ENCODE data around the gene COL24A1. TPM values are rescaled to one million over a fixed set of nuclear protein-coding genes. Genes with fewer than 3 reads are reported as not detected.

COL24A1 gene
- total RNA-seq, 1 experiment from 2014 or later = not detected

GRCh38 chr1:86146566-86146965, 10.0 kb downstream of the COL24A1 start:
- no peak overlapping the region for H3K4me3 ChIP-seq (replicated peaks in 1 of 2; ENCODE audit: low read depth in 1 of 2, low read length in 2 of 2)
- DNase-seq (ENCODE audit: low read depth, low spot score) (no peak), ATAC-seq (no peak)
- TF ChIP-seq, protein P1, sequence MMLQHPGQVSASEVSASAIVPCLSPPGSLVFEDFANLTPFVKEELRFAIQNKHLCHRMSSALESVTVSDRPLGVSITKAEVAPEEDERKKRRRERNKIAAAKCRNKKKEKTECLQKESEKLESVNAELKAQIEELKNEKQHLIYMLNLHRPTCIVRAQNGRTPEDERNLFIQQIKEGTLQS (IDR thresholded peaks at IDR 0.05) = no peak
- TF ChIP-seq SRF (IDR thresholded peaks at IDR 0.05; ENCODE audit: low read depth) = no peak
- 0 out of 2 replicates have a peak, but pooled peaks have one; percentile 4 for TF ChIP-seq RAD21 (IDR thresholded peaks at IDR 0.05; ENCODE audit: low read depth)
- TF ChIP-seq, protein P2, sequence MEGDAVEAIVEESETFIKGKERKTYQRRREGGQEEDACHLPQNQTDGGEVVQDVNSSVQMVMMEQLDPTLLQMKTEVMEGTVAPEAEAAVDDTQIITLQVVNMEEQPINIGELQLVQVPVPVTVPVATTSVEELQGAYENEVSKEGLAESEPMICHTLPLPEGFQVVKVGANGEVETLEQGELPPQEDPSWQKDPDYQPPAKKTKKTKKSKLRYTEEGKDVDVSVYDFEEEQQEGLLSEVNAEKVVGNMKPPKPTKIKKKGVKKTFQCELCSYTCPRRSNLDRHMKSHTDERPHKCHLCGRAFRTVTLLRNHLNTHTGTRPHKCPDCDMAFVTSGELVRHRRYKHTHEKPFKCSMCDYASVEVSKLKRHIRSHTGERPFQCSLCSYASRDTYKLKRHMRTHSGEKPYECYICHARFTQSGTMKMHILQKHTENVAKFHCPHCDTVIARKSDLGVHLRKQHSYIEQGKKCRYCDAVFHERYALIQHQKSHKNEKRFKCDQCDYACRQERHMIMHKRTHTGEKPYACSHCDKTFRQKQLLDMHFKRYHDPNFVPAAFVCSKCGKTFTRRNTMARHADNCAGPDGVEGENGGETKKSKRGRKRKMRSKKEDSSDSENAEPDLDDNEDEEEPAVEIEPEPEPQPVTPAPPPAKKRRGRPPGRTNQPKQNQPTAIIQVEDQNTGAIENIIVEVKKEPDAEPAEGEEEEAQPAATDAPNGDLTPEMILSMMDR (IDR thresholded peaks at IDR 0.05 in 2 of 3, conservative IDR thresholded peaks at IDR 0.05 in 1 of 3; ENCODE audit: borderline replicate concordance in 1 of 3, insufficient read depth in 1 of 3, low read depth in 2 of 3, low read length in 2 of 3) = peak in 1 of 3 experiments; percentile 30; a peak in 1 of 6 replicates
- H3K27ac ChIP-seq (ENCODE audit: low read depth, low read length) = no peak overlapping the region
- no TSS peak for BruUV-seq (replicated peaks)
- RAD21 ChIA-PET (ENCODE audit: low non-redundant PET in 1 of 2, low total read pairs in 2 of 2, uncharacterized antibody in 2 of 2, unreplicated experiment in 2 of 2) = no interaction called here
- H3K9me2 ChIP-seq (ENCODE audit: insufficient read depth) = no peaks in the 10 kb centered on the region
- no peaks in the 10 kb centered on the region for H3K9me3 ChIP-seq (ENCODE audit: control insufficient read depth in 1 of 2, insufficient read depth in 1 of 2, low read depth in 1 of 2, low read length in 2 of 2)
- intact Hi-C loops (cut with micrococcal nuclease) = no loop called here
- no peak overlapping the region for H2AFZ ChIP-seq (ENCODE audit: low read depth, low read length, poor library complexity, severe bottlenecking)
- no peaks in the 10 kb centered on the region for H3K79me2 ChIP-seq (ENCODE audit: insufficient read depth, low read length)
- no peak overlapping the region for H3K4me2 ChIP-seq (ENCODE audit: low read length)
- no peaks in the 10 kb centered on the region for H3K4me1 ChIP-seq (ENCODE audit: control insufficient read depth in 1 of 2, insufficient read depth in 2 of 2, low read length in 2 of 2)
- H3K36me3 ChIP-seq (ENCODE audit: control insufficient read depth in 1 of 2, insufficient read depth in 2 of 2, low read length in 2 of 2) = no peaks in the 10 kb centered on the region
- POLR2A ChIA-PET = no interaction called here
- H3K27me3 ChIP-seq (ENCODE audit: insufficient read depth, low read length) = no peaks in the 10 kb centered on the region
- H4K20me1 ChIP-seq (ENCODE audit: insufficient read depth) = no peaks in the 10 kb centered on the region
- no peak overlapping the region for H3K9ac ChIP-seq (ENCODE audit: low read length)
- CTCF ChIA-PET = interaction anchor here (1.0 kb wide), 1 partner anchor 128 kb away, joined by 3 read pairs; no protein-coding TSS in a partner anchor

GRCh38 chr1:86140281-86140880, 16.2 kb downstream of the COL24A1 start:
- DNase-seq (ENCODE audit: low read depth, low spot score) = no peak
- no peak overlapping the region for H3K4me3 ChIP-seq (replicated peaks in 1 of 2; ENCODE audit: low read depth in 1 of 2, low read length in 2 of 2)
- CTCF ChIA-PET = no interaction called here
- H3K4me1 ChIP-seq (ENCODE audit: control insufficient read depth in 1 of 2, insufficient read depth in 2 of 2, low read length in 2 of 2) = no peaks in the 10 kb centered on the region
- no peak overlapping the region for H3K27ac ChIP-seq (ENCODE audit: low read depth, low read length)
- no peaks in the 10 kb centered on the region for H3K36me3 ChIP-seq (ENCODE audit: control insufficient read depth in 1 of 2, insufficient read depth in 2 of 2, low read length in 2 of 2)
- ATAC-seq = no peak
- no peak overlapping the region for H3K4me2 ChIP-seq (ENCODE audit: low read length)
- no peaks in the 10 kb centered on the region for H3K27me3 ChIP-seq (ENCODE audit: insufficient read depth, low read length)
- H3K9ac ChIP-seq (ENCODE audit: low read length) = no peak overlapping the region
- no peaks in the 10 kb centered on the region for H3K79me2 ChIP-seq (ENCODE audit: insufficient read depth, low read length)
- no peaks in the 10 kb centered on the region for H3K9me2 ChIP-seq (ENCODE audit: insufficient read depth)
- POLR2A ChIA-PET = no interaction called here
- TF ChIP-seq REST (IDR thresholded peaks at IDR 0.05; ENCODE audit: low read depth) (no peak), EZH2 (IDR thresholded peaks at IDR 0.05) (no peak), EZH2phosphoT487 (IDR thresholded peaks at IDR 0.05; ENCODE audit: borderline replicate concordance) (no peak), CBX3 (IDR thresholded peaks at IDR 0.05; ENCODE audit: low read depth) (no peak)
- TF ChIP-seq, protein P2 (IDR thresholded peaks at IDR 0.05 in 2 of 3, conservative IDR thresholded peaks at IDR 0.05 in 1 of 3; ENCODE audit: borderline replicate concordance in 1 of 3, insufficient read depth in 1 of 3, low read depth in 2 of 3, low read length in 2 of 3) = no peak
- RAD21 ChIA-PET (ENCODE audit: low non-redundant PET in 1 of 2, low total read pairs in 2 of 2, uncharacterized antibody in 2 of 2, unreplicated experiment in 2 of 2) = no interaction called here
- no peaks in the 10 kb centered on the region for H3K9me3 ChIP-seq (ENCODE audit: control insufficient read depth in 1 of 2, insufficient read depth in 1 of 2, low read depth in 1 of 2, low read length in 2 of 2)
- BruUV-seq (replicated peaks) = no TSS peak
- H2AFZ ChIP-seq (ENCODE audit: low read depth, low read length, poor library complexity, severe bottlenecking) = no peak overlapping the region
- H4K20me1 ChIP-seq (ENCODE audit: insufficient read depth) = no peaks in the 10 kb centered on the region
- intact Hi-C loops (cut with micrococcal nuclease) = no loop called here

Data from HCT116 (cell line).